CD14-positive monocyte (primary cell): ENCODE data around the gene ZCRB1. TPM values are rescaled to one million over a fixed set of nuclear protein-coding genes. Genes with fewer than 3 reads are reported as not detected.

Experiments
- DNase-seq, 3 donors: peaks; one replicate each; pipeline ENCODE4 v3.0.0-alpha.2; 2011 to 2022
- H2AFZ ChIP-seq: 2 replicates; pipeline ENCODE4 v1.6.0; 2012; ENCODE audit warnings: mild to moderate bottlenecking, low read depth, low read length, inconsistent platforms; ENCODE audit not compliant: insufficient read depth, poor library complexity, severe bottlenecking
- H3K27ac ChIP-seq, 2 donors: 1 replicate in 1 of 2; 2 replicates in 1 of 2; pipeline ENCODE4 v1.5.1; 2012 to 2013; ENCODE audit warnings: low read length in 2 of 2, control low read depth in 1 of 2, inconsistent platforms in 1 of 2, low read depth in 1 of 2, mild to moderate bottlenecking in 1 of 2
- H3K27me3 ChIP-seq, 2 donors: one replicate each; pipeline versions ENCODE4 v1.6.0 to v1.6.1; 2011 to 2013; ENCODE audit warnings: low read length in 2 of 2; ENCODE audit not compliant: control insufficient read depth in 2 of 2, insufficient read depth in 2 of 2
- H3K36me3 ChIP-seq, 2 donors: replicated peaks in 1 of 2; 1 replicate in 1 of 2; 2 replicates in 1 of 2; pipeline versions ENCODE4 v1.5.1 to v1.6.1; 2012 to 2013; ENCODE audit warnings: low read length in 2 of 2, control low read depth in 1 of 2, inconsistent platforms in 1 of 2, mild to moderate bottlenecking in 1 of 2; ENCODE audit not compliant: insufficient read depth in 2 of 2, control insufficient read depth in 1 of 2
- H3K4me1 ChIP-seq, 2 donors: 1 replicate in 1 of 2; 2 replicates in 1 of 2; pipeline versions ENCODE4 v1.5.1 to v1.6.1; 2012 to 2013; ENCODE audit warnings: low read length in 2 of 2, control low read depth in 1 of 2, inconsistent platforms in 1 of 2, mild to moderate bottlenecking in 1 of 2, moderate library complexity in 1 of 2; ENCODE audit not compliant: insufficient read depth in 2 of 2, control insufficient read depth in 1 of 2
- H3K4me2 ChIP-seq: replicated peaks from 2 replicates; pipeline ENCODE3; 2012; ENCODE audit warnings: low read length, moderate library complexity, mild to moderate bottlenecking; ENCODE audit not compliant: poor library complexity, severe bottlenecking; ENCODE audit errors: extremely low read depth
- H3K4me3 ChIP-seq, 3 experiments: fragments of 200-600 bp in 1 of 3; sonication (generic) in 1 of 3; replicated peaks in 1 of 3; 1 replicate in 2 of 3; 2 replicates in 1 of 3; pipeline ENCODE4 v1.5.1; 2011 to 2013; ENCODE audit warnings: low read length in 3 of 3, mild to moderate bottlenecking in 3 of 3, control low read depth in 2 of 3, low read depth in 2 of 3, inconsistent platforms in 1 of 3, moderate library complexity in 1 of 3
- H3K79me2 ChIP-seq: 2 replicates; pipeline ENCODE4 v1.6.0; 2012; ENCODE audit warnings: mild to moderate bottlenecking, control low read depth, inconsistent platforms, low read length, moderate library complexity; ENCODE audit not compliant: insufficient read depth
- H3K9ac ChIP-seq: 2 replicates; pipeline ENCODE4 v1.6.0; 2017; ENCODE audit warnings: low read length, mild to moderate bottlenecking; ENCODE audit not compliant: insufficient read depth, poor library complexity, severe bottlenecking
- H3K9me3 ChIP-seq, 2 donors: replicated peaks in 1 of 2; 1 replicate in 1 of 2; 2 replicates in 1 of 2; pipeline versions ENCODE4 v1.5.1 to v1.6.1; 2012 to 2013; ENCODE audit warnings: low read length in 2 of 2, control low read depth in 1 of 2; ENCODE audit not compliant: control insufficient read depth in 1 of 2, insufficient read depth in 1 of 2
- H4K20me1 ChIP-seq: 2 replicates; pipeline ENCODE4 v1.6.0; 2012; ENCODE audit warnings: mild to moderate bottlenecking, low read length, control low read depth, moderate library complexity; ENCODE audit not compliant: insufficient read depth
- H3K27ac Mint-ChIP-seq, 7 donors: one replicate each; pipeline ENCODE4 v1.8.0; 2020; ENCODE audit warnings: mild to moderate bottlenecking in 7 of 7, mixed read lengths in 7 of 7, moderate library complexity in 6 of 7, inconsistent platforms in 2 of 7
- H3K27me3 Mint-ChIP-seq, 3 donors: one replicate each; pipeline ENCODE4 v1.8.0; 2021 to 2022; ENCODE audit warnings: low read depth in 3 of 3, mild to moderate bottlenecking in 3 of 3, mixed read lengths in 3 of 3, moderate library complexity in 3 of 3, inconsistent platforms in 1 of 3
- H3K36me3 Mint-ChIP-seq, 2 donors: one replicate each; pipeline ENCODE4 v1.8.0; 2020; ENCODE audit warnings: mixed read lengths in 2 of 2, inconsistent platforms in 1 of 2, mild to moderate bottlenecking in 1 of 2
- H3K4me1 Mint-ChIP-seq: one replicate; pipeline ENCODE4 v1.8.0; 2020; ENCODE audit warnings: mild to moderate bottlenecking, mixed read lengths
- H3K4me3 Mint-ChIP-seq, 2 donors: one replicate each; pipeline ENCODE4 v1.8.0; 2020; ENCODE audit warnings: mild to moderate bottlenecking in 2 of 2, mixed read lengths in 2 of 2, moderate library complexity in 1 of 2
- H3K9me3 Mint-ChIP-seq, 7 donors: one replicate each; pipeline ENCODE4 v1.8.0; 2020 to 2022; ENCODE audit warnings: mixed read lengths in 7 of 7, mild to moderate bottlenecking in 6 of 7, moderate library complexity in 6 of 7, inconsistent platforms in 2 of 7
- WGBS: methylation state at CpG from one replicate; pipeline ENCODE4 v1.1.5; 2013; ENCODE audit warnings: missing lambda C conversion rate; ENCODE audit not compliant: insufficient coverage; 5-methylcytosine and 5-hydroxymethylcytosine counted together
- intact Hi-C, 2 donors: fragments of 100-400 bp; cut with micrococcal nuclease; formaldehyde crosslinking; loops; one replicate each; pipeline versions ENCODE4 v1.15.0 to v1.15.1; 2023
- polyA plus RNA-seq, 3 donors: library from polyadenylated mRNA; depleted of rRNA in 1 of 3; unstranded in 2 of 3; stranded (reverse) in 1 of 3; fragments of 300-500 nt in 2 of 3; fragments of >200 nt in 1 of 3; fragmentation: Illumina TruSeq in 2 of 3; gene quantifications; 1 replicate in 2 of 3; 2 replicates in 1 of 3; pipeline ENCODE4 v1.2.3, GENCODE V29; 2012 to 2021
- TF ChIP-seq, protein P1 (sequence below): fragments of 200-600 bp; IDR thresholded peaks from one replicate; pipeline ENCODE4 v1.8.0; 2022; ENCODE audit warnings: antibody characterized with exemption, mild to moderate bottlenecking

ZCRB1 gene
- polyA plus RNA-seq, 3 donors: 9.2 to 34.4 (median 32.2) TPM

DNA sequence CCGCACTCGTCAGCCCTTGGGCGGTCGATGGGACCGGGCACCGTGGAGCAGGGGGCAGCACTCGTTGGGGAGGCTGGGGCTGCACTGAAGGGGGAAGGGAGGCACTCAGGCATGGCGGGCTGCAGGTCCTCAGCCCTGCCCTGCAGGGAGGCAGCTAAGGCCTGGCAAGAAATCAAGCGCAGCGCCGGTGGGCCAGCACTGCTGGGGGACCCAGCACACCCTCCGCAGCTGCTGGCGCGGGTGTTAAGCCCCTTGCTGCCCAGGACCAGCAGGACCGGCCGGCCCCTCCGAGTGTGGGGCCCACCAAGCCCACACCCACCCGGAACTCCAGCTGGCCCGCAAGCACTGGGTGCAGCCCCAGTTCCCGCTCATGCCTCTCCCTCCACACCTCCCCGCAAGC, 52.2 kb downstream of the ZCRB1 start:
- H3K9me3 ChIP-seq: peaks cover 0 to 8% of the 10 kb centered on the region in 2 donors
- peaks cover 2 to 12% (median 7%) of the 10 kb centered on the region in 7 donors for H3K9me3 Mint-ChIP-seq
- H3K4me1 ChIP-seq: peaks cover 16 to 18% of the 10 kb centered on the region in 2 donors
- intact Hi-C loops: no loop called here
- H2AFZ ChIP-seq: no peak overlapping the region
- 99% methylated on average over 16 of the region's 21 CpGs for WGBS
- no peaks in the 10 kb centered on the region for H3K27me3 Mint-ChIP-seq
- TF ChIP-seq, protein P1, sequence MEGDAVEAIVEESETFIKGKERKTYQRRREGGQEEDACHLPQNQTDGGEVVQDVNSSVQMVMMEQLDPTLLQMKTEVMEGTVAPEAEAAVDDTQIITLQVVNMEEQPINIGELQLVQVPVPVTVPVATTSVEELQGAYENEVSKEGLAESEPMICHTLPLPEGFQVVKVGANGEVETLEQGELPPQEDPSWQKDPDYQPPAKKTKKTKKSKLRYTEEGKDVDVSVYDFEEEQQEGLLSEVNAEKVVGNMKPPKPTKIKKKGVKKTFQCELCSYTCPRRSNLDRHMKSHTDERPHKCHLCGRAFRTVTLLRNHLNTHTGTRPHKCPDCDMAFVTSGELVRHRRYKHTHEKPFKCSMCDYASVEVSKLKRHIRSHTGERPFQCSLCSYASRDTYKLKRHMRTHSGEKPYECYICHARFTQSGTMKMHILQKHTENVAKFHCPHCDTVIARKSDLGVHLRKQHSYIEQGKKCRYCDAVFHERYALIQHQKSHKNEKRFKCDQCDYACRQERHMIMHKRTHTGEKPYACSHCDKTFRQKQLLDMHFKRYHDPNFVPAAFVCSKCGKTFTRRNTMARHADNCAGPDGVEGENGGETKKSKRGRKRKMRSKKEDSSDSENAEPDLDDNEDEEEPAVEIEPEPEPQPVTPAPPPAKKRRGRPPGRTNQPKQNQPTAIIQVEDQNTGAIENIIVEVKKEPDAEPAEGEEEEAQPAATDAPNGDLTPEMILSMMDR: no peak
- no peaks in the 10 kb centered on the region for H3K36me3 Mint-ChIP-seq
- no peaks in the 10 kb centered on the region for H3K27me3 ChIP-seq
- H3K9ac ChIP-seq: no peak overlapping the region
- H3K36me3 ChIP-seq: no peaks in the 10 kb centered on the region
- H4K20me1 ChIP-seq: no peaks in the 10 kb centered on the region
- no peak overlapping the region for H3K27ac Mint-ChIP-seq
- H3K79me2 ChIP-seq: no peaks in the 10 kb centered on the region
- no peak overlapping the region for H3K27ac ChIP-seq
- DNase-seq: no peak
- H3K4me2 ChIP-seq: no peak overlapping the region
- peaks cover 20% of the 10 kb centered on the region for H3K4me1 Mint-ChIP-seq
- H3K4me3 ChIP-seq: no peak overlapping the region
- H3K4me3 Mint-ChIP-seq: no peak overlapping the region

DNA sequence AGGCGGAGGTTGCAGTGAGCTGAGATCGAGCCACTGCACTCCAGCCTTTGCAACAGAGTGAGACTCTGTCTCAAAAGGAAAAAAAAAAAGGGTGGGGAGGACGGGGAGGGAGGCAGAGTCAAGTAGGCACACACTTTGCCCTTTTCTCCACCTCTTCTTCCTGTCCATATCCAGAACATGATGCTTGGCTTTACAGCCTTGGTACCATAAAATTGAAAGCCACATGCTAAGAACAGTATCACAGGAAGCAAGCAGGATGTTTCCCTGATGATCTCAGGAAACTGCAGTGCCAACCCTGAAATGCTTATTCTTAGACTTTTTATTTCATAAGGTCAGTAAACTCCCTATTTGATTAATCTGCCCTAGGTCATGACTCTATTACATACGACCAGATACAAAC, 55.3 kb downstream of the ZCRB1 start:
- Mint-ChIP-seq H3K4me3 (peak overlapping the region in 1 of 2 donors; percentile 52), H3K27ac (no peak overlapping the region), H3K4me1 (peaks cover 18% of the 10 kb centered on the region), H3K27me3 (no peaks in the 10 kb centered on the region), H3K9me3 (peaks cover 2 to 12% (median 6%) of the 10 kb centered on the region in 7 donors), H3K36me3 (no peaks in the 10 kb centered on the region)
- TF ChIP-seq, protein P1: no peak
- no peak for DNase-seq
- H3K4me2 ChIP-seq: peak overlapping the region; percentile 51
- intact Hi-C loops: no loop called here
- peaks cover 0 to 8% of the 10 kb centered on the region in 2 donors for H3K9me3 ChIP-seq
- no peaks in the 10 kb centered on the region for H3K36me3 ChIP-seq
- no peaks in the 10 kb centered on the region for H3K79me2 ChIP-seq
- H3K4me3 ChIP-seq: peak overlapping the region in 1 of 3 experiments; percentile 1
- H4K20me1 ChIP-seq: no peaks in the 10 kb centered on the region
- H3K27me3 ChIP-seq: no peaks in the 10 kb centered on the region
- H3K27ac ChIP-seq: no peak overlapping the region
- H3K9ac ChIP-seq: peak overlapping the region; percentile 1
- peak overlapping the region; percentile 41 for H2AFZ ChIP-seq
- 0% methylated on average over 1 of the region's 4 CpGs for WGBS
- peaks cover 16 to 18% of the 10 kb centered on the region in 2 donors for H3K4me1 ChIP-seq
